Neural crest cell (in vitro differentiated cells): ENCODE measurements around the gene CIAO2B. TPM values are rescaled to one million over a fixed set of nuclear protein-coding genes. Genes with fewer than 3 reads are reported as not detected.

ENCODE experiments used
- DNase-seq: peaks from one replicate; pipeline ENCODE4 v3.0.0; 2021; ENCODE audit warnings: low read depth, mixed read lengths, low spot score
- H3K27ac Mint-ChIP-seq: one replicate; pipeline ENCODE4 v1.8.0; 2021; ENCODE audit warnings: mild to moderate bottlenecking, mixed read lengths; ENCODE audit not compliant: unreplicated experiment
- H3K27me3 Mint-ChIP-seq: 2 replicates; pipeline ENCODE4 v1.8.0; 2021; ENCODE audit warnings: low read depth, mild to moderate bottlenecking, mixed read lengths
- H3K36me3 Mint-ChIP-seq: 2 replicates; pipeline ENCODE4 v1.8.0; 2021; ENCODE audit warnings: low read depth, mild to moderate bottlenecking, mixed read lengths
- H3K4me1 Mint-ChIP-seq: 2 replicates; pipeline ENCODE4 v1.8.0; 2021; ENCODE audit warnings: mixed read lengths
- H3K4me3 Mint-ChIP-seq: one replicate; pipeline ENCODE4 v1.8.0; 2021; ENCODE audit warnings: mild to moderate bottlenecking, mixed read lengths
- H3K9me3 Mint-ChIP-seq: 2 replicates; pipeline ENCODE4 v1.8.0; 2021; ENCODE audit warnings: mixed read lengths
- total RNA-seq: library from RNA; stranded (reverse); gene quantifications from 2 replicates; pipeline ENCODE4 v1.2.1, GENCODE V29; 2021
- TF ChIP-seq, protein P1 (sequence below): fragments of 200-600 bp; sonication (generic); conservative IDR thresholded peaks from 2 replicates; pipeline ENCODE4 v1.5.0; 2021; ENCODE audit warnings: antibody characterized with exemption, mild to moderate bottlenecking

Gene CIAO2B
- total RNA-seq, 1 donor from 2014 or later = 73.8 TPM

DNA sequence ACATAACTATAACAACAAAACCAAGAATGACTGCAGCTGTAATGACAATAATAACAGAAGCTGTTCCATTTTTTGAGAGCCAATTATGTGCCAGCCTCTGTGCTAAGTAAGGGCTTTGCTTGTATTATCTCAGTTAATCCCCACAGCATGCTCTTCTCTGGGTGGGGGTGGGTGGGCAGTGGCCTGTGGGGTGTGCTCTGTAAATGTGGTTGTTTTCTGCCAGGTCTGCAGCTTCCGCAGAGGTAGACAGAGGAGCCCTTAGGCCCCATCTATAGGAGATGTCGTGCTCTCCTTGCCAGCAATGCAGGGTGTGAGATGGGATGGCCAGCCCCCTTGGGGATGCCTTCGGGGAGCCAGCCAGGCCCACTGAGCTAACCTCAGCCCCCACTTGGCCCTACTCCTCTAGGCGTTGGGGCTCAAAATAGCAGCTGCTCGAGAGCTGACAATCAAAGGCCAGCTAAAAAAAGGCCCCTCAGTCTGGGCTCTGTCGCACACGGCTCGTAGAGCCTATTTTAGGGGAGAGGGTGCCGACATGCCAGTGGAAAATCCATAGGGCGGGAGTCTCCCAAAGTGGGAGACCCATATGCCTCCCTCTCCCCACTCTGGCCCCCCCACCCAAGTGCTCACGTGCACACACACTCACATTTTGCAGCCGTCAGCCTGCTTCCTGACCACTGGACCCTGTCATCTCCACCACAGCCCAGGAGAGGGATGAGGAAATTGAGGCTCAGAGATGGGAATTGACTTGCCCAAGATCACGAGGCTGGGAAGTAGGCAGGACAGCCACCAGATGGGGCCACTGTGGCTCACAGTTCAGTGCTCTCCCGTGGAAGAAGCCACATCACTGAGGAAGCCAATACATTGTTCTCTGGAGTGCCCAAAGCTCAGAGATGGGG lies 31.3 kb downstream of the CIAO2B start:
- DNase-seq = no peak

DNA sequence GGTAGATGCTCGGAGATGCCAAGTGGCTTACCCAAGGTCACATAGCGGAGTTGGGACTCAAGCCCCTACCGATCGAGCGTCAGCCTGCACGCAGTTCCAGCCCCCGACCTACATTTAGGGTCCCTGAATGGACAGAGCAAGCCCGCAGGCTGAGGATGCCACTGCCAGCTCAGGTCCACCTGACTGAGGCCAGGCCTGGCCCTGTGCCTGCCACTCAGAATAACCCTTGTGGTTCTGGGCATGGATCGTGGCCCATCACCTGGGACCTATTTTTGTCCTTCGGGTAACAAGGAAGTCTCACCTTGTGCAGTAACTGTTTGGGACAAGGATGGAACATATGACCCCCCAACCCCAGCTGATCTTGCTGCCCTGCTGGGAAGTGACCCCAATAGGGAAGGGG lies 32.6 kb downstream of the CIAO2B start:
- H3K4me1 Mint-ChIP-seq = peaks cover 7% of the 10 kb centered on the region
- no peak for DNase-seq
- no peak overlapping the region for H3K27ac Mint-ChIP-seq

More for the DNA sequence above, 31.3 kb downstream of the CIAO2B start:
- peaks cover 7% of the 10 kb centered on the region for H3K4me1 Mint-ChIP-seq
- H3K36me3 Mint-ChIP-seq = no peaks in the 10 kb centered on the region
- no peaks in the 10 kb centered on the region for H3K27me3 Mint-ChIP-seq
- H3K4me3 Mint-ChIP-seq = no peak overlapping the region
- no peaks in the 10 kb centered on the region for H3K9me3 Mint-ChIP-seq
- H3K27ac Mint-ChIP-seq = no peak overlapping the region
- TF ChIP-seq, protein P1, sequence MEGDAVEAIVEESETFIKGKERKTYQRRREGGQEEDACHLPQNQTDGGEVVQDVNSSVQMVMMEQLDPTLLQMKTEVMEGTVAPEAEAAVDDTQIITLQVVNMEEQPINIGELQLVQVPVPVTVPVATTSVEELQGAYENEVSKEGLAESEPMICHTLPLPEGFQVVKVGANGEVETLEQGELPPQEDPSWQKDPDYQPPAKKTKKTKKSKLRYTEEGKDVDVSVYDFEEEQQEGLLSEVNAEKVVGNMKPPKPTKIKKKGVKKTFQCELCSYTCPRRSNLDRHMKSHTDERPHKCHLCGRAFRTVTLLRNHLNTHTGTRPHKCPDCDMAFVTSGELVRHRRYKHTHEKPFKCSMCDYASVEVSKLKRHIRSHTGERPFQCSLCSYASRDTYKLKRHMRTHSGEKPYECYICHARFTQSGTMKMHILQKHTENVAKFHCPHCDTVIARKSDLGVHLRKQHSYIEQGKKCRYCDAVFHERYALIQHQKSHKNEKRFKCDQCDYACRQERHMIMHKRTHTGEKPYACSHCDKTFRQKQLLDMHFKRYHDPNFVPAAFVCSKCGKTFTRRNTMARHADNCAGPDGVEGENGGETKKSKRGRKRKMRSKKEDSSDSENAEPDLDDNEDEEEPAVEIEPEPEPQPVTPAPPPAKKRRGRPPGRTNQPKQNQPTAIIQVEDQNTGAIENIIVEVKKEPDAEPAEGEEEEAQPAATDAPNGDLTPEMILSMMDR = no peak

DNA sequence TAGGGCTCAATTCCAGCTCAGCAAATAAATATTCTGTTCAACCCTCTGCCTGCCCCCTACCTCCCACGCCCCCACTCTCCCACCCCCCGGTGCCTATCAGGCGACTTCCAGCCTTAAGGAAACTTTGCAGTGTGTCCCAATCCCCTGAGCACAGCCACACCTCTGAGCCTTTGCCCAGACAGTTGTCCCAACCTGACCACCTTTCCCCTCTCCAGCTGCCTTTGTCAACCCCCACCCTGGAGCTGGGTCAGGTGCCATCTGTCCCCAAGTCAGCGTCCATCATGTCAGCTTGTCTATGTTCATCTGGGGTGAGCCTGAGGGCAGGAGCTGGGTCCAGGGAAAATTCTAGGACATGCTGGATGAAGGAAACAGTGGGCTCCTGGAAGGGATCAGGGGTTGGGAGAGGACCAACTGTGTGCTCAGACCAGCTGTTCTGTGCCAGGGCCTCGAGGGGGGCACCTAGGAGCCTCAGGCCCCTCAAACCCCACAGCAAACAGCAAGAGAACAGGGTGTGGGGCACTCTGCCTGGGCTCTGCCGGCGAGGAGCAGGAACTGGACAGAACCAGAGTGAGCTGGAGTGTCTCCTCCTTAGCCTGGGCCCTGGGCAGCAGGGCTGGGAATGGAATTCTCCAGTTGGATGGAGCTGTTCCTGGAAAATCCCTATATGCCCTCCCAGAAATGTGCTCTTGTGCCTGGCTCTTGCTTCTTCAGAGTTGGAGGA lies 33.3 kb downstream of the CIAO2B start:
- Mint-ChIP-seq H3K27me3 (no peaks in the 10 kb centered on the region), H3K4me1 (peaks cover 7% of the 10 kb centered on the region), H3K27ac (no peak overlapping the region), H3K36me3 (no peaks in the 10 kb centered on the region), H3K4me3 (no peak overlapping the region), H3K9me3 (no peaks in the 10 kb centered on the region)
- DNase-seq = no peak
- TF ChIP-seq, protein P1 = no peak

More for the DNA sequence above, 32.6 kb downstream of the CIAO2B start:
- H3K4me3 Mint-ChIP-seq = no peak overlapping the region
- H3K27me3 Mint-ChIP-seq = no peaks in the 10 kb centered on the region
- H3K9me3 Mint-ChIP-seq = no peaks in the 10 kb centered on the region
- no peaks in the 10 kb centered on the region for H3K36me3 Mint-ChIP-seq
- TF ChIP-seq, protein P1 = no peak

DNA sequence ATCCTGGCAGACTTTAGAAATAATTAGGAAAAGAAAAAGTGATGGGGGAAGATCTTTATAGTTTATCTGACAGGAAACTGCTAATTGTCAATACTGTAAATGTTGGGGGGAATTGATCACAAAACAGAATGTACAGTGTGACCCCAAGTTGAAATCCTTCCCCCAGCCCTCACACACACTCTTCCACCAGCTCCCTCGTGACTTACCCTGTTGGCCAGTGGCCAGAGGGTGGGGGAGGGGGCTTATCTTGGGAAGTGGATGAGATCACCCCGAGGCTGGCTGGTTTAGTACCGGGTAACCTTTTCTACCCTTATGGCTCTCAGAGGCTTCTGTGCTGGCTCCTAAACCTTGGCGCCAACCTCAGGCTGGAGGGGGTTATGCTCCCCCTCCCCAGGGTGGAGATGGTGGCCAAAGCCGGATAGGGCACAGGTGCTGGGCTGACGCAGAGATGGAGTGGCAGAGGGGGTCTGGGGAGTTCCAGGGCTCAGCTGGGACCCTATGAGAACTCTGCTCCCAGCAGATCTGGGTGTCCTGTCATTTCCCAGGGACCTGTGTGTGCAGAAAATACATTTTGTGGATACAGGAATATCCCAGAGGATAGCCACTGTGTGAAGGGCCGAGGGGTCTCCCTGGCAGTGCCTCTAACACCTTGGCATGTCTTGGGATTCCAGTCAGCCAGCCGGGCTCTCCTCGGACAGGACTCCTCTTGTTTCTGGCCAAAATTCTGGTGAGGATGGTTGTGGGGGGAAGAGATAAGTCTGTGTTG lies 34.1 kb downstream of the CIAO2B start:
- Mint-ChIP-seq H3K27ac (peak overlapping the region; percentile 87), H3K36me3 (no peaks in the 10 kb centered on the region), H3K9me3 (no peaks in the 10 kb centered on the region), H3K4me1 (peaks cover 7% of the 10 kb centered on the region), H3K27me3 (no peaks in the 10 kb centered on the region), H3K4me3 (no peak overlapping the region)
- TF ChIP-seq, protein P1 = no peak
- DNase-seq = no peak

DNA sequence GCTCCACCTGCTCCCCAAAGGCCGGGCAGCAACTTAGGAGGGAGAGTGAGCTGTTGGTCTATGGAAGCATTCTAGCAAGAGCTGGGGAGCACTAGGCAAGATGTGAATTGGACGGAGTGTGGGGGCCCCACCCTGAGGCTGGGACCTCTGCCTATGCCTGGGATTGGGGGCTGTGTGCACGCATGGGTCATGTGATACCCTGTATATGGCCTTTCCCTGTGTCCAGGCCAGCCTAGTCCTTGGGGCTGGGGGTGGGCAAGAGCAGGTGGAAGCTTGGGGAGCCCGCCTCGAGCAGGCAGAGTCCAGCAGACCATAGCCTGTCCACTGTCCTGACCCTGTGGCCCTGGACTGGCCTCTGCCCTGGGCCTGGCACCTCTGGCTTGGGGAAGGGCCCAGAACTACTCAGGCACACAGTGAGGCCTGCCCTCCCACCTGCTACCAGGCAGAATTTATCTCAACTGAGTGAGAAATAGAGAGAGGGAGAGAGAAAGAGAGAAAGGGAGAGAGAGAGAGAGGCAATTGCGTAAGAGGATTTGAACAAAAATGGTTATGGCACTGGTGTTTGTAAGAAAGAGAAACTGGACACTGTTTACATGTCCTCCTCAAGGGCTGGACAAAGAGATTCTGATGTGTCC lies 34.8 kb downstream of the CIAO2B start:
- Mint-ChIP-seq H3K36me3 (no peaks in the 10 kb centered on the region), H3K4me3 (no peak overlapping the region), H3K9me3 (no peaks in the 10 kb centered on the region), H3K27me3 (no peaks in the 10 kb centered on the region), H3K27ac (peak overlapping the region; percentile 4), H3K4me1 (peaks cover 7% of the 10 kb centered on the region)
- TF ChIP-seq, protein P1 = no peak
- no peak for DNase-seq
